H1 (cell line): ENCODE data around the gene VAT1. TPM values are rescaled to one million over a fixed set of nuclear protein-coding genes. Genes with fewer than 3 reads are reported as not detected.

Source experiments
- CTCF ChIA-PET: fragments of 300-600 bp; sonication (Branson Sonifier 250); formaldehyde crosslinking; loops from one replicate; lab custom pipeline; 2021; ENCODE audit not compliant: partially characterized antibody; lab: Charles Lee
- POLR2A ChIA-PET: fragments of 300-600 bp; sonication (Branson Sonifier 250); formaldehyde crosslinking; loops from one replicate; lab custom pipeline; 2021; ENCODE audit warnings: inconsistent platforms; ENCODE audit not compliant: partially characterized antibody; lab: Charles Lee
- DNase-seq, 2 experiments: peaks; one replicate each; pipeline versions ENCODE4 v3.0.0 to v3.0.0-alpha.2; 2010 to 2022; ENCODE audit warnings: low spot score in 2 of 2, low read depth in 1 of 2, mixed read lengths in 1 of 2
- FAIRE-seq: peaks from 2 replicates; lab custom pipeline; 2011; peaks lifted over from hg19 to GRCh38; lab: Jason Lieb, UNC
- H2AFZ ChIP-seq: 2 replicates; pipeline ENCODE4 v1.8.1; 2012; ENCODE audit warnings: low read length, inconsistent platforms
- H2AK5ac ChIP-seq: 2 replicates; pipeline ENCODE4 v1.6.1; 2013; ENCODE audit warnings: low read depth, low read length
- H2BK120ac ChIP-seq: replicated peaks from 2 replicates; pipeline ENCODE3; 2013; ENCODE audit warnings: low read depth, low read length, inconsistent platforms
- H2BK12ac ChIP-seq: 2 replicates; pipeline ENCODE4 v1.6.1; 2013; ENCODE audit warnings: low read depth, low read length
- H2BK15ac ChIP-seq: 2 replicates; pipeline ENCODE4 v1.6.1; 2013; ENCODE audit warnings: low read length
- H2BK20ac ChIP-seq: 2 replicates; pipeline ENCODE4 v1.6.1; 2013; ENCODE audit warnings: low read length
- H2BK5ac ChIP-seq: 2 replicates; pipeline ENCODE4 v1.6.1; 2013; ENCODE audit warnings: low read depth, low read length
- H3K14ac ChIP-seq: 2 replicates; pipeline ENCODE4 v1.6.1; 2013; ENCODE audit warnings: inconsistent platforms; ENCODE audit not compliant: insufficient read length
- H3K18ac ChIP-seq: 2 replicates; pipeline ENCODE4 v1.6.1; 2013; ENCODE audit warnings: low read length; ENCODE audit errors: extremely low read depth
- H3K23ac ChIP-seq: 2 replicates; pipeline ENCODE4 v1.6.1; 2013; ENCODE audit warnings: inconsistent platforms; ENCODE audit not compliant: insufficient read length
- H3K23me2 ChIP-seq: 2 replicates; pipeline ENCODE4 v1.6.1; 2013; ENCODE audit warnings: low read depth, low read length
- H3K27ac ChIP-seq: 2 replicates; pipeline ENCODE4 v1.6.1; 2011; ENCODE audit warnings: low read depth, low read length, inconsistent platforms
- H3K27me3 ChIP-seq, 4 experiments: replicated peaks in 1 of 4; 1 replicate in 1 of 4; 2 replicates in 3 of 4; pipeline versions ENCODE4 v1.6.1 to v1.8.1; 2011 to 2013; ENCODE audit warnings: low read length in 3 of 4, mild to moderate bottlenecking in 3 of 4, inconsistent platforms in 2 of 4, mixed read lengths in 2 of 4, moderate library complexity in 1 of 4; ENCODE audit not compliant: control insufficient read depth in 3 of 4, insufficient read depth in 3 of 4; ENCODE audit errors: extremely low read depth in 1 of 4
- H3K36me3 ChIP-seq, 4 experiments: 2 replicates each; pipeline versions ENCODE4 v1.6.1 to v1.8.1; 2011 to 2013; ENCODE audit warnings: mild to moderate bottlenecking in 4 of 4, low read length in 3 of 4, moderate library complexity in 2 of 4, control low read depth in 1 of 4, inconsistent platforms in 1 of 4; ENCODE audit not compliant: insufficient read depth in 4 of 4, control insufficient read depth in 2 of 4
- H3K4ac ChIP-seq: replicated peaks from 2 replicates; pipeline ENCODE3; 2013; ENCODE audit warnings: low read length, low read depth, mixed read lengths, inconsistent platforms; ENCODE audit not compliant: insufficient read length
- H3K4me1 ChIP-seq, 4 experiments: replicated peaks in 1 of 4; 1 replicate in 1 of 4; 2 replicates in 3 of 4; pipeline versions ENCODE4 v1.6.1 to v1.8.1; 2011 to 2013; ENCODE audit warnings: low read length in 3 of 4, inconsistent platforms in 2 of 4, mixed read lengths in 1 of 4; ENCODE audit not compliant: insufficient read depth in 4 of 4, control insufficient read depth in 3 of 4
- H3K4me2 ChIP-seq, 2 experiments: 2 replicates each; pipeline versions ENCODE4 v1.6.1 to v1.8.1; 2011 to 2013; ENCODE audit warnings: low read depth in 2 of 2, low read length in 2 of 2, control low read depth in 1 of 2, inconsistent platforms in 1 of 2, mild to moderate bottlenecking in 1 of 2; ENCODE audit not compliant: insufficient read depth in 1 of 2
- H3K4me3 ChIP-seq, 4 experiments: fragments of 200-600, 300-600 bp in 1 of 4; sonication (generic), shearing (Covaris generic), sonication (Bioruptor Twin) in 1 of 4; 2 replicates each; pipeline versions ENCODE4 v1.5.1 to v1.8.1; 2011 to 2016; ENCODE audit warnings: low read length in 4 of 4, low read depth in 3 of 4, control low read depth in 2 of 4, inconsistent platforms in 2 of 4, mild to moderate bottlenecking in 2 of 4, mixed read lengths in 1 of 4, moderate library complexity in 1 of 4; ENCODE audit not compliant: insufficient read depth in 2 of 4; ENCODE audit errors: extremely low read depth in 1 of 4
- H3K56ac ChIP-seq: replicated peaks from 2 replicates; pipeline ENCODE3; 2013; ENCODE audit warnings: low read depth, mild to moderate bottlenecking, mixed read lengths, low read length, inconsistent platforms; ENCODE audit not compliant: insufficient read length
- H3K79me1 ChIP-seq: 2 replicates; pipeline ENCODE4 v1.6.1; 2013; ENCODE audit warnings: low read depth, low read length, control low read depth
- H3K79me2 ChIP-seq, 2 experiments: 2 replicates each; pipeline versions ENCODE4 v1.6.1 to v1.8.1; 2012 to 2013; ENCODE audit warnings: low read length in 2 of 2, mild to moderate bottlenecking in 2 of 2, inconsistent platforms in 1 of 2; ENCODE audit not compliant: insufficient read depth in 2 of 2, control insufficient read depth in 1 of 2
- H3K9ac ChIP-seq, 4 experiments: replicated peaks in 1 of 4; 1 replicate in 1 of 4; 2 replicates in 3 of 4; pipeline versions ENCODE4 v1.6.1 to v1.8.1; 2011 to 2013; ENCODE audit warnings: low read depth in 3 of 4, low read length in 3 of 4, control low read depth in 2 of 4, mild to moderate bottlenecking in 2 of 4, moderate library complexity in 2 of 4, inconsistent platforms in 1 of 4; ENCODE audit errors: extremely low read depth in 1 of 4
- H3K9me3 ChIP-seq, 2 experiments: 2 replicates each; pipeline versions ENCODE4 v1.6.1 to v1.8.1; 2012 to 2013; ENCODE audit warnings: mild to moderate bottlenecking in 2 of 2, moderate library complexity in 2 of 2, control low read depth in 1 of 2, inconsistent platforms in 1 of 2, low read depth in 1 of 2, low read length in 1 of 2, mixed read lengths in 1 of 2; ENCODE audit not compliant: insufficient read depth in 2 of 2
- H4K20me1 ChIP-seq, 2 experiments: replicated peaks in 1 of 2; 2 replicates each; pipeline versions ENCODE3 to v1.8.1; 2011 to 2013; ENCODE audit warnings: inconsistent platforms in 2 of 2, low read length in 2 of 2, mild to moderate bottlenecking in 1 of 2; ENCODE audit not compliant: insufficient read depth in 2 of 2, control insufficient read depth in 1 of 2
- H4K5ac ChIP-seq: 2 replicates; pipeline ENCODE4 v1.6.1; 2013; ENCODE audit warnings: low read length, low read depth, mixed read lengths, inconsistent platforms; ENCODE audit not compliant: insufficient read length
- H4K8ac ChIP-seq: 2 replicates; pipeline ENCODE4 v1.8.0; 2013; ENCODE audit warnings: mild to moderate bottlenecking, moderate library complexity, low read length, inconsistent platforms; ENCODE audit not compliant: insufficient read depth; ENCODE audit errors: extremely low read depth
- H4K91ac ChIP-seq: replicated peaks from 2 replicates; pipeline ENCODE3; 2013; ENCODE audit warnings: low read length, mixed read lengths, inconsistent platforms; ENCODE audit not compliant: insufficient read length
- CREB1 ChIP-seq: IDR thresholded peaks from 2 replicates; pipeline ENCODE4 v1.6.1; 2012; ENCODE audit warnings: inconsistent platforms
- KDM4A ChIP-seq: IDR thresholded peaks from one replicate; pipeline ENCODE4 v1.7.1; 2012; ENCODE audit warnings: low read depth, mild to moderate bottlenecking, moderate library complexity, low read length, inconsistent platforms; ENCODE audit not compliant: severe bottlenecking
- PHF8 ChIP-seq: fragments of 200-600 bp; sonication (generic); conservative IDR thresholded peaks from 2 replicates; pipeline ENCODE4 v1.7.1; 2012; ENCODE audit warnings: low read depth, mild to moderate bottlenecking, inconsistent platforms, low read length, moderate library complexity
- SUZ12 ChIP-seq: fragments of 200-600 bp; sonication (generic); IDR thresholded peaks from 2 replicates; pipeline ENCODE4 v1.6.1; 2012; ENCODE audit warnings: mild to moderate bottlenecking, inconsistent platforms, low read length, moderate library complexity, mixed read lengths
- WGBS, 2 experiments: shearing (Covaris generic) in 1 of 2; methylation state at CpG; one replicate each; pipeline versions ENCODE4 v1.1.6 to v1.1.7; 2013 to 2015; ENCODE audit warnings: low lambda C conversion rate in 2 of 2, mixed read lengths in 2 of 2, inconsistent platforms in 1 of 2, low coverage in 1 of 2, missing lambda C conversion rate in 1 of 2; ENCODE audit not compliant: insufficient replicate concordance in 2 of 2, insufficient coverage in 1 of 2, insufficient read length in 1 of 2; ENCODE audit errors: extremely low coverage in 1 of 2, missing lambda C conversion rate in 1 of 2; 5-methylcytosine and 5-hydroxymethylcytosine counted together
- polyA plus RNA-seq, 7 experiments: library from polyadenylated mRNA; depleted of rRNA in 3 of 7; stranded (reverse) in 5 of 7; unstranded in 2 of 7; fragments of >200 nt in 5 of 7; fragments of 200-250 nt in 2 of 7; gene quantifications; 1 replicate in 5 of 7; 2 replicates in 1 of 7; 4 replicates in 1 of 7; pipeline versions ENCODE4 v1.2.1 to v1.2.3, GENCODE V29; 2011 to 2013; ENCODE audit warnings: missing spikeins in 2 of 7, mixed read lengths in 2 of 7
- total RNA-seq: library from RNA; stranded (reverse); fragmentation: NEBNext Ultra II Directional; extraction: Animal tissue kit (Norgen Biotek cat#: 25700); gene quantifications from 2 replicates; pipeline ENCODE4 v1.2.1, GENCODE V29; 2021

The VAT1 gene
- total and polyA plus RNA-seq, 2 of the 8 experiments (the other 6 are each of a cell fraction or from before 2014, with no cell fraction given), result 200 to 295 TPM

GRCh38 chr17:43025290-43025657, 3.1 kb upstream of the VAT1 start:
- Histone ChIP-seq H3K4ac (no peak overlapping the region), H3K4me1 (peaks cover 15 to 22% (median 16%) of the 10 kb centered on the region in 4 experiments), H4K8ac (no peak overlapping the region), H3K9ac (peak overlapping the region in 2 of 4 experiments; percentile 40 to 60; a peak in 4 of 7 replicates), H3K4me2 (peak overlapping the region; percentile 64 to 92), H3K56ac (no peak overlapping the region), H2BK5ac (peak overlapping the region; percentile 60; the same call in 1 of the 2 replicates), H3K79me2 (peaks cover 0 to 15% of the 10 kb centered on the region in 2 experiments; a peak in 2 of 4 replicates), H3K27me3 (no peaks in the 10 kb centered on the region), H2BK12ac (peak overlapping the region; percentile 39; the same call in 1 of the 2 replicates), H3K9me3 (no peaks in the 10 kb centered on the region), H4K5ac (peak overlapping the region; percentile 65), H3K18ac (peak overlapping the region; percentile 90; the same call in 1 of the 2 replicates), H2BK120ac (no peak overlapping the region), H2AK5ac (no peak overlapping the region), H3K79me1 (peaks cover under 1% of the 10 kb centered on the region; the same call in 1 of the 2 replicates), H2BK15ac (0 out of 2 replicates have a peak overlapping the region, but pooled peaks have one; percentile 61), H3K14ac (no peak overlapping the region), H4K91ac (peak overlapping the region; percentile 48), H2AFZ (no peak overlapping the region), H3K36me3 (peaks cover 0 to 20% (median 4%) of the 10 kb centered on the region in 4 experiments; a peak in 2 of 8 replicates), H3K27ac (no peak overlapping the region), H3K23ac (no peak overlapping the region), H3K23me2 (peaks cover 11% of the 10 kb centered on the region; the same call in 1 of the 2 replicates), H2BK20ac (no peak overlapping the region), H3K4me3 (peak overlapping the region; percentile 58 to 79 (median 66)), H4K20me1 (no peaks in the 10 kb centered on the region)
- TF ChIP-seq PHF8 (0 out of 2 replicates have a peak, but pooled peaks have one; percentile 19), CREB1 (peak; percentile 38; the same call in 1 of the 2 replicates), KDM4A (peak; percentile 35), SUZ12 (no peak)
- DNase-seq (no peak), FAIRE-seq (no peak)
- ChIA-PET CTCF (interaction anchor here (1.2 to 2.0 kb wide), 4 partner anchors 10 to 57 kb away, joined by 3 to 26 read pairs (median 7); no protein-coding TSS in a partner anchor), POLR2A (interaction anchor here (0.7 to 10.8 kb wide), 8 partner anchors 9 to 336 kb away, joined by 3 to 123 read pairs (median 6); partner anchors contain the start of gene RPL27)
- WGBS, 2 experiments, result 13% methylated on average over 3 of the region's 27 CpGs; no CpG with 5 or more reads in 1 of the 2 experiments
